ENCODE data around the gene EMC6.

EMC6 gene

GRCh38 chr17:3708366-3708765, 39.8 kb downstream of the EMC6 start:
- no peaks in the 10 kb centered on the region for H3K79me2 ChIP-seq (ENCODE audit: control insufficient read depth, low read length)
- H3K4me1 ChIP-seq (ENCODE audit: control insufficient read depth, low read length) = peaks cover 32% of the 10 kb centered on the region
- H3F3A ChIP-seq (ENCODE audit: control insufficient read depth, insufficient read depth) = peaks cover 21% of the 10 kb centered on the region
- no peak overlapping the region for H3K4me3 ChIP-seq (ENCODE audit: low read length)
- H3K9me2 ChIP-seq (replicated peaks; ENCODE audit: control insufficient read depth, low read length) = no peaks in the 10 kb centered on the region
- no peak overlapping the region for H3K4me2 ChIP-seq (ENCODE audit: low read length)
- H3K36me3 ChIP-seq (ENCODE audit: control insufficient read depth, low read length) = peaks cover 16% of the 10 kb centered on the region
- H4K20me1 ChIP-seq (ENCODE audit: control insufficient read depth, insufficient read depth, low read depth, low read length) = no peaks in the 10 kb centered on the region
- no peak overlapping the region for H3K27ac ChIP-seq (ENCODE audit: low read depth, low read length)
- TF ChIP-seq EZH2phosphoT487 (IDR thresholded peaks at IDR 0.05; ENCODE audit: borderline replicate concordance, low read length) (no peak), CTCF (IDR thresholded peaks at IDR 0.05; ENCODE audit: low read depth, low read length, poor library complexity, severe bottlenecking) (no peak)
- H3K27me3 ChIP-seq (ENCODE audit: control insufficient read depth, low read length) = no peaks in the 10 kb centered on the region
- H3K9me3 ChIP-seq (ENCODE audit: control insufficient read depth, insufficient read depth, low read length) = no peaks in the 10 kb centered on the region

DNA sequence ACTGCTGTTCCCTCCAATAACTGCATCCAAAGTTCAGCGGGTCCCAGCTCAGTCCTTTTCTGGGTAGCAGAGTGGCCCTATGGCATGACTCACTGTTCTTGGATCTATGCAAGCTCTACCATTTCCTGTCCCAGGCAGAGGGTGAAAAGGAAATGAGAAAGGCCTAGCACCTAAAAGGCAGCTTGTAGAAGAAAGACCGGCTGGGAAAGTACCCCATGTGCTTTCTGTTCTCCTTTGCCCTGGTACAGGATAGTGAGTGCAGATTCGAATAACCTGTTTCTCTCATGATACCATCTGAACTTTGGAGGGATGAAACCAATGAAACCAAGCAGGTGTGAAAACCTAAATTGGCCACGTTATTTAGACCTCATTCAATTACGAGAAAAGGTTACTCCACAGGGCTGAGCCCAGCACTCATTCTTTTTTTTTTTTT, 42.4 kb downstream of the EMC6 start:
- no peak for TF ChIP-seq CTCF (IDR thresholded peaks at IDR 0.05; ENCODE audit: low read depth, low read length, poor library complexity, severe bottlenecking)
- no peak for TF ChIP-seq EZH2phosphoT487 (IDR thresholded peaks at IDR 0.05; ENCODE audit: borderline replicate concordance, low read length)
- peak overlapping the region; percentile 34 for H3K4me2 ChIP-seq (ENCODE audit: low read length)
- no peaks in the 10 kb centered on the region for H4K20me1 ChIP-seq (ENCODE audit: control insufficient read depth, insufficient read depth, low read depth, low read length)
- H3K27me3 ChIP-seq (ENCODE audit: control insufficient read depth, low read length) = no peaks in the 10 kb centered on the region
- H3K79me2 ChIP-seq (ENCODE audit: control insufficient read depth, low read length) = no peaks in the 10 kb centered on the region
- no peaks in the 10 kb centered on the region for H3K9me2 ChIP-seq (replicated peaks; ENCODE audit: control insufficient read depth, low read length)
- peaks cover 43% of the 10 kb centered on the region for H3K4me1 ChIP-seq (ENCODE audit: control insufficient read depth, low read length)
- peaks cover 24% of the 10 kb centered on the region for H3F3A ChIP-seq (ENCODE audit: control insufficient read depth, insufficient read depth)
- peak overlapping the region; percentile 30; the same call in 1 of the 2 replicates for H3K27ac ChIP-seq (ENCODE audit: low read depth, low read length)
- H3K36me3 ChIP-seq (ENCODE audit: control insufficient read depth, low read length) = peaks cover 32% of the 10 kb centered on the region
- H3K9me3 ChIP-seq (ENCODE audit: control insufficient read depth, insufficient read depth, low read length) = no peaks in the 10 kb centered on the region
- peak overlapping the region; percentile 13; the same call in 1 of the 2 replicates for H3K4me3 ChIP-seq (ENCODE audit: low read length)

- Histone ChIP-seq H3F3A (ENCODE audit: control insufficient read depth, insufficient read depth) (peaks cover 24% of the 10 kb centered on the region), H3K27me3 (ENCODE audit: control insufficient read depth, low read length) (no peaks in the 10 kb centered on the region), H3K4me3 (ENCODE audit: low read length) (no peak overlapping the region; the same call in 1 of the 2 replicates), H3K9me3 (ENCODE audit: control insufficient read depth, insufficient read depth, low read length) (no peaks in the 10 kb centered on the region), H3K4me2 (ENCODE audit: low read length) (peak overlapping the region; percentile 30), H3K4me1 (ENCODE audit: control insufficient read depth, low read length) (peaks cover 44% of the 10 kb centered on the region), H3K36me3 (ENCODE audit: control insufficient read depth, low read length) (peaks cover 52% of the 10 kb centered on the region), H3K9me2 (replicated peaks; ENCODE audit: control insufficient read depth, low read length) (no peaks in the 10 kb centered on the region), H3K27ac (ENCODE audit: low read depth, low read length) (0 out of 2 replicates have a peak overlapping the region, but pooled peaks have one; percentile 21), H4K20me1 (ENCODE audit: control insufficient read depth, insufficient read depth, low read depth, low read length) (no peaks in the 10 kb centered on the region), H3K79me2 (ENCODE audit: control insufficient read depth, low read length) (no peaks in the 10 kb centered on the region)
- TF ChIP-seq CTCF (IDR thresholded peaks at IDR 0.05; ENCODE audit: low read depth, low read length, poor library complexity, severe bottlenecking) (no peak), EZH2phosphoT487 (IDR thresholded peaks at IDR 0.05; ENCODE audit: borderline replicate concordance, low read length) (no peak)
Observed at GRCh38 chr17:3712811-3713463, 44.3 kb downstream of the EMC6 start.

All from DOHH2 (cell line).